ENCODE data around the gene CHD5.

GRCh38 chr1:6127587-6128163 lies 52.4 kb downstream of the CHD5 start:
- no peak for TF ChIP-seq EP300 (IDR thresholded peaks at IDR 0.05; ENCODE audit: low read depth)
- no peak for TF ChIP-seq CTCF (IDR thresholded peaks at IDR 0.05)
- no peak for TF ChIP-seq POLR2A (IDR thresholded peaks at IDR 0.05)
